T-helper 2 cell (primary cell): ENCODE data around the gene WDR1.
A peak's percentile ranks its signal among the peaks of the same experiment; 100 is the strongest.

Source experiments
- DNase-seq, 5 experiments: peaks; one replicate each; pipeline versions ENCODE4 v3.0.0 to v3.0.0-alpha.2; 2012 to 2022

Gene WDR1

DNA sequence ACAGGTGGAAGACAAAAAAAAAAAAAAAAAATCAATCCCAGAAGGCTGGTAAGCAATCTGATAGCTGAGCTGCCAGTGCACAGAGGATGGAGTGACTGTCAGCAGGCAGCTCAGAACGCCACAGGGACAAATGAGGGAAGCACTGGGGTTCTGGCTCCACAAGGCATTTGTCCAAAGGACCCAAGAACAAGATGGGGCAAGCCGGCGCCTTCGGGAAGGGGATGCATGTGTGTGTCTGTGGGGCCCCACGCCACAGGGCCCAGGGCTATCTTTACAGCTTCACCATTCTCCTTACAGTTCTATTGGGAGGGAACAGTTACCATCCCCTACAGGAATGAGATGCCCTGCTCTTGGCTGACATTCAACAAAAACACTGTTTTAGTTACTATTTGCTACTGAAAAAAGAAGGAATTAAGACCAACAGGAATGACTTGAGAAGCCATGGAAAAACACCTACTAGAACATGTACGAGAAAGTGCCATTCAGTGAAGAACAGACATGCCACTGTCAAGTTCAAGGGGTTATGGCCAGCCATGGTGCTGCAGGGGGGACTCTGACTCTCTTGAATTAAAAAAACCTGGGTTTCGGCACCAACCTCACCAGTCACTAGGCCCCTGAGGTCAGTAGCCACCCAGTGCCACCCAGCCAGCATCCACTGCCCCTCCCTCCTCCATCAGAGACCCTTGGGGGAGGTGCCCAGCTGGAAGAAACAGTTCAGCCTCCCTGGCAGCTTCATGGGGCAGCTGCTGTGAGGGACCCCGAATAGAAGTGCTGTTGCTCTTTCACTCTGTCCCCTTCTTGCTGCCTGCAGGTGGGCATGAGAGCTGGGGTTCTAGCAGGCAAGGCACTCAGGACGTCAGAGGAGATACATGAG is 18.5 kb downstream of the WDR1 start:
- DNase-seq = no peak

GRCh38 chr4:10096978-10097335 is 19.6 kb downstream of the WDR1 start:
- peak in 1 of 5 experiments; percentile 59 for DNase-seq

DNA sequence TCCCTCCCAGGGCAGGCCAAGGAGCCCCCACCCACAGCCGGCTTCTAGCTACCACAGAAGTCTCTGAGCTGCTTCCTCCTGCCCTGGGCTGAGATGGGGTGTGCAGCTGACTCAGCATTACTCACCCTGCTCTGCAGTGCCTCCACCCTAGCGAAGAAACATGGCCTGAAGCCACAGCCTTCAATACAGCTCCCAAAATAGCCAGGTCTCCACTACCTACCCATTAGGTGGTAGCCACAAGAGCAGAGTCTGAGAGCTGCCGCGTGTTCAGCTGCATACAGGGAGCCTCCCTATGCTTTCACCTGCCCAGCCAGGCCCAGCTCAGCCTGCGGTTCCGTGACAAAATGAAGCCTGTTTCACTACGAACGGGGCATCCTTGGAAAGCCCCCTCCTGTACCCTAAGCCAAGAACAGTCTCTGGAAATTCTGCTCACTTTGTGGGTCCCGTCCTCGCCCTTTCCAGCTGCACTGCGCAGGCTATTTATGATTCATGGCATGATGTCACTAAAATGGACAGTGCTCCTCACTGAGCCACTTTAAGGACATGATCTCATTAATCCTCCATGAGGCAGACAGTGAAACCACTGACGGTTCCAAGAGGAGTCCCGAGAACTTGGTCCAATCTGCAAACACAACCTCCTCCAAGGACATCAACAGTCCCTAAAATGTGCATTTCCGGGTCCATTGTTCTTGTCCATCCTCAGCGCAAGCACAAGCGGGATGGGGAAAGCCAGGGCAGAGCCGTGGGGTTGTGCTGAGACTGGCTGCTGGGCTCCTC is 20.2 kb downstream of the WDR1 start:
- peak in 4 of 5 experiments; percentile 55 to 96 (median 68) for DNase-seq

- peak in 1 of 5 experiments; percentile 30 for DNase-seq
Observed at GRCh38 chr4:10095296-10095991, 21.2 kb downstream of the WDR1 start.

GRCh38 chr4:10094841-10095240 is 21.8 kb downstream of the WDR1 start:
- DNase-seq = peak in 1 of 5 experiments; percentile 31

DNA sequence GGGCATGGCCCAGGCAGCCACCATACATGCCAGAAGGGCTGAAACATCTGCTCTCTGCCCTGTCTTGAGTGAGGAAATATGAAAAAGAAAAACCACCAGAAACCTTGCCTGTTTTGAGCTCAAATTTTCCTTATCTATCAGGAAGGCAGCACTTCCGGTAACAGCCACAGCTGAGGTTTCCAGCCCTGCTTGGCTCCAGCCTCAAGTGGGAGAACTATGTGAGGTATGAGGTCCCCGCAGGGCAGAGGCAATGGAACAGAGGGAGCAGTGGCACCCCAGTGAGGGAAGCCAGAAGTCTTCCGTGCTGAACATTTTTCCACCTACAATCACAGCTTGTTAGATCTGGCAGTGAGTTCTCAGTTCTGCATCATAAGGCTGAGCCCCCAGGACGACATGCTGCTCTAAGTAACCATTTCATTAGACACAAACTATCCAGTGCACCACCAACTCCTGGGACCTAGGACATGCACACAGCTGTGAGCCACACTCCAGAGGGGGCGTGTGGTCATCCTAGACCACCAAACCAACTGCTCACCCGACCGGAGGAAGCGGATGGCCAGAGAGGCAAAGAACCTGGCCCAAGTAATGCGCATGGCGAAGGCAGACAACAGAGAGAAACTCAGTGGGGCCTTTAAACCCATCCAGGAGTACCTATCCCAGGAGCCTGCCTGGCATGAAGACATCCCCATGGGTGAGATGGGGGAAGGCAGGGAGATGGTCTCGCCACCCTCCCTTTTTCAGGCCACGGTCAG is 22.6 kb downstream of the WDR1 start:
- peak in 2 of 5 experiments; percentile 46 to 69 for DNase-seq

DNA sequence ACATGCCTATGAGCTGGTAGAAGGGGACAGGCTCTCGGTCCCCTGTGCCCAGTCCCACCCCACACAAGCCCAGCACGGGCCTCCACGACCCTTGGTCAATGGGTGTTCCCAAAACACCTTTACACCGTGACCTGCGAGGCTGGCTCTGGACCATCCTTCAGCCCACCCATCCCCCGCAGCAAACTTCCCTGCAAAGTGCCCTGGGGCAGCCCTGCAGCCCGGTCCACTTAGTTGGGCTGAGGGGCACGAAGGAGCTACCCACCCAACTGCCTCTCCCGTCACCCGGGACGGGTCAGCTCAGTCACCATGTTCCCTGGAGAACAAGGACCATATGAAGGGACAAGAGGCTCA is 23.4 kb downstream of the WDR1 start:
- DNase-seq = no peak

GRCh38 chr4:10092481-10093270 is 23.9 kb downstream of the WDR1 start:
- DNase-seq = peak in 1 of 5 experiments; percentile 35

DNA sequence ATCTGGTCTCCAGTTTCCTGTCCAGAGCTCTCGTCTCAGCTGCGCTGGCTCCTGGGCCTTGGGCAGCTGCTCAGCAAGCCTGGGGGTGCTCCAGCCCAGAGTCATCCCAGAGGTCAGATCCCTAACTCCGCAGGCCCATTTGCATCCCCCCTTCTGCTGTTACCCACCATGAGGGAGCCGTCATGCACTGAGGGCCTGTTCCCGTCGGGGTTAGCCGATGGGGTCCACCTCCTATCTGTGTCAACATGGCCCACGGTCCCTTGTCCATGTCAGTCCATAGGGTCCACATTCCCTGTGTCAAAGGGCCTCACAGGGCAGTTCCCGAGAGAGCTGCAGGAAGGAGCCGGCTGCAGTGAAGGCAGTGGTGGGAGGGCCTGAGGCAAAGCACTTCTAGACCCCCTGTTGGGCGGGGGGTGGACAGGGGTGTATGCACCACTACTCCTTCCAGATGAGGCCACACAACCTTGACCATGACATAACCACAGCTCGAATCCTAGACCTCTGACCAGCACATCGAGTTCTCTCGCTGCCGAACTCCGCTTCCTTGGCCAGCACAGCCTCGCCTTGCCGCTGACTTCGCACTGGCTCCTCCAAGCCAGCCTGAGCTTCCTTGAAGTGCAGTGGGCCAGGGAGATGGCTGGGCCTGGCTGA is 24.9 kb downstream of the WDR1 start:
- DNase-seq = no peak

GRCh38 chr4:10090467-10091250 is 25.9 kb downstream of the WDR1 start:
- DNase-seq = no peak

DNA sequence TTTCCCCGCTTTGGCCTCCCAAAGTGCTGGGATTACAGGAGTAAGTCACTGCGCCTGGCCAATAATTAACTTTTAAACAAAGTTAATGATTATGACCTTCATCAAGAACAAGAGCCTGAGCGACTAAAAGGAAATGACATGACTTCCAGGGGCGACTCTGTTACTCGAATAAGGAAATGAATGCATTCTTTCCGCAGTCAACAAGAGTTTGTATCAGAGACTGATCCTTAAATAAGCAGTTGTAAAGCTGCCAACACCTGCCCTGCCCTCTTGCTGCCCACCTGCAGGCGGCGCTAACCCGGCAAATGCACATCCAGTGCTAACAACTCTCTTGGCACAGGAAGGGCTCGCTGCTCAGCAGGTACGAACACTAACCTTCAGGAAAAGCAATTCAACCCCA is 27.3 kb downstream of the WDR1 start:
- DNase-seq = no peak

GRCh38 chr4:10088135-10089010 is 28.2 kb downstream of the WDR1 start:
- no peak for DNase-seq

DNA sequence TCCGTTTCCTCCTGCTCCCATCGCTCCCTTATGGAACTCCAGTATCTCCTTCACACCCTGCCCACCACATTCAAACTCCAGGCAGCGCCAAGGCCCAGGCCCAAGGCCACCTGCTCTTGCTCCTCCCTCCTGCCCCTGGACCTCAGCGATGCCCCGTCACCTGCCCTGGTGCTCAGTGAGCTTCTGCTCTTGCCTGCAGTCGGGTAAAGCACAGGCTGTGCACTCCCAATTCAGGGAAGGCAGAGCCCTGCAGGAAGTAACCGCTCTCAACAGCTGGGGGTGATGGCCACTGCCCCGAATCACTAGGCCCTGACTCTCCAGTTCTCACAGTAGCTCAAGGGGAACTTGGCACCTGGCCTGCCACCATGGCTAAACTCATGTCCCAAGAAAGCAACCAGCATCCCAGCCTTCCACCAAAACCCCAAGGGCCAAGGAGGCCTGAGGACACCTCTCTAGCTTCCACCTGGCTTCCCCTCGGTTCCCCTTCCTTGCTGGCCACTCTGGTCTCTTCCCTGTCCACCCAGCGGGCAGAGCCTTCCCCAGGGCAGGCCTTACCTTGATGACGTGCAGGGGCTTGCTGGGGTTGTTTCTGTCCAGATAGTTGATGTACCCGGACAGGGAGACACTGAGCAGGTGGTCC is 29.3 kb downstream of the WDR1 start:
- no peak for DNase-seq

DNA sequence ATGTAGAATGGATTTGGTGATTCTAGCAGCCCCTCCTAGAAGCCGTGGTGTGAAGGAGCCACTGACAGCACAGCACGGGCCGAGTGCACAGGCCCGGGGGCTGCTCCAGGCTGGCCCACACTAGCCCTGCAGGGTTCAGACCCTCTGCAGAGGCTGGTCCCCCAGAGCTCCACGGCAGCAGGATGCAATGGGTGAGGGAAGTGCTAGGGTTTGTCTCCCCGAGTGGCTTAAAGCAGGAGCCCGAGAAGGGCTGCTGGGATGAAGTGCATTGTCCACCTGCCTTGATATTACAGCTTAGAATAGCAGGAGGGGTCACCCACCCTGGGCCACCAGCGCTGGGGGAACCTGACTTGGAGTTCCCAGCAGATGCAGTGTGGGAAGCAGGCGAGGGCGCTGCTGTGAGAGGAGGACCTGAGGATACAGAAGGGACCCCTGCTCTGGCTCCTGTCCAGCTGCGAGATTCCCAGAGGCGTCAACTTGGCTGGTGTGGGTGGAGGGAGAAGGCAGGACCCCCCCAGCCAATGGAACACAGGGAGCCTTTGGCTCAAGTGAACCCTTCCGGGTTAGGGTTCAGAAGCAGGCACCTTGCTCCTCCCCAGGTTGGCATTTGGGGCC is 30.0 kb downstream of the WDR1 start:
- DNase-seq = no peak

GRCh38 chr4:10085828-10086505 is 30.6 kb downstream of the WDR1 start:
- DNase-seq = no peak

GRCh38 chr4:10085386-10085785 is 31.2 kb downstream of the WDR1 start:
- DNase-seq = peak in 1 of 5 experiments; percentile 3

GRCh38 chr4:10084651-10085358 is 31.8 kb downstream of the WDR1 start:
- DNase-seq = no peak
